ENCODE measurements around the gene B3GNT7. TPM values are rescaled to one million over a fixed set of nuclear protein-coding genes. Genes with fewer than 3 reads are reported as not detected.

B3GNT7 gene
- total RNA-seq, 1 experiment from 2014 or later, result 6.1 TPM

DNA sequence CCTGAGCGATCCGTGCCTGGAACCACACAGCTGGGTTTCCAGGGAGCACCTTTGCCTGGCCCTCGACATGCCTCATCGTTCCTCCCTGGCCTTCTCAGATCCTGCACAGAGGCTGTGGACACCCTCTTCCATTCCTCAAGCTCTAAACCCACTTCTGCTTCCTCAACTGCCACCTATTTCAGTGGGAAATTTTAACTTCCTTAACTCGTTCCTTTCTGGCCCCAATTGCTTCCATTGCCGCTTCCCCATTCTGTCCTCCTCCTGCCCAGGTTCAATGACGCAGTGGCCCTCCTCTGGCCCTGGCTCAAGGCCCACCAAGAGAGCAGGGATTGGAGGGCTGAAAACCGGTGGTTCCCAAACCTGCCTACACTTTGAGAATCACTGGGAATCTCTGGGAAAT lies 4.8 kb upstream of the B3GNT7 start:
- H3K9ac ChIP-seq (ENCODE audit: low read length), result no peak overlapping the region
- no peak overlapping the region for H3K4me2 ChIP-seq (ENCODE audit: low read length)
- DNase-seq (ENCODE audit: low read depth, low spot score) (no peak), ATAC-seq (no peak)
- no peaks in the 10 kb centered on the region for H3K27me3 ChIP-seq (ENCODE audit: insufficient read depth, low read length)
- ChIA-PET CTCF (no interaction called here), POLR2A (no interaction called here), RAD21 (ENCODE audit: low non-redundant PET in 1 of 2, low total read pairs in 2 of 2, uncharacterized antibody in 2 of 2, unreplicated experiment in 2 of 2) (no interaction called here)
- no TSS peak for BruUV-seq (replicated peaks)
- no peak for TF ChIP-seq EZH2phosphoT487 (IDR thresholded peaks at IDR 0.05; ENCODE audit: borderline replicate concordance)
- TF ChIP-seq, protein P1, sequence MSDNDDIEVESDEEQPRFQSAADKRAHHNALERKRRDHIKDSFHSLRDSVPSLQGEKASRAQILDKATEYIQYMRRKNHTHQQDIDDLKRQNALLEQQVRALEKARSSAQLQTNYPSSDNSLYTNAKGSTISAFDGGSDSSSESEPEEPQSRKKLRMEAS (IDR thresholded peaks at IDR 0.05), result no peak
- no peak for TF ChIP-seq SRF (IDR thresholded peaks at IDR 0.05; ENCODE audit: low read depth)
- no peak for TF ChIP-seq SP1 (IDR thresholded peaks at IDR 0.05; ENCODE audit: low read depth)
- TF ChIP-seq, protein P2, sequence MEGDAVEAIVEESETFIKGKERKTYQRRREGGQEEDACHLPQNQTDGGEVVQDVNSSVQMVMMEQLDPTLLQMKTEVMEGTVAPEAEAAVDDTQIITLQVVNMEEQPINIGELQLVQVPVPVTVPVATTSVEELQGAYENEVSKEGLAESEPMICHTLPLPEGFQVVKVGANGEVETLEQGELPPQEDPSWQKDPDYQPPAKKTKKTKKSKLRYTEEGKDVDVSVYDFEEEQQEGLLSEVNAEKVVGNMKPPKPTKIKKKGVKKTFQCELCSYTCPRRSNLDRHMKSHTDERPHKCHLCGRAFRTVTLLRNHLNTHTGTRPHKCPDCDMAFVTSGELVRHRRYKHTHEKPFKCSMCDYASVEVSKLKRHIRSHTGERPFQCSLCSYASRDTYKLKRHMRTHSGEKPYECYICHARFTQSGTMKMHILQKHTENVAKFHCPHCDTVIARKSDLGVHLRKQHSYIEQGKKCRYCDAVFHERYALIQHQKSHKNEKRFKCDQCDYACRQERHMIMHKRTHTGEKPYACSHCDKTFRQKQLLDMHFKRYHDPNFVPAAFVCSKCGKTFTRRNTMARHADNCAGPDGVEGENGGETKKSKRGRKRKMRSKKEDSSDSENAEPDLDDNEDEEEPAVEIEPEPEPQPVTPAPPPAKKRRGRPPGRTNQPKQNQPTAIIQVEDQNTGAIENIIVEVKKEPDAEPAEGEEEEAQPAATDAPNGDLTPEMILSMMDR (IDR thresholded peaks at IDR 0.05 in 2 of 3, conservative IDR thresholded peaks at IDR 0.05 in 1 of 3; ENCODE audit: borderline replicate concordance in 1 of 3, insufficient read depth in 1 of 3, low read depth in 2 of 3, low read length in 2 of 3), result no peak
- TF ChIP-seq FOSL1 (IDR thresholded peaks at IDR 0.05; ENCODE audit: low read depth), result no peak
- no peak for TF ChIP-seq POLR2A (IDR thresholded peaks at IDR 0.05; ENCODE audit: borderline replicate concordance, extremely low read depth, insufficient read depth, insufficient read length)
- no peak overlapping the region for H3K27ac ChIP-seq (ENCODE audit: low read depth, low read length)
- H2AFZ ChIP-seq (ENCODE audit: low read depth, low read length, poor library complexity, severe bottlenecking), result no peak overlapping the region
- no peaks in the 10 kb centered on the region for H3K36me3 ChIP-seq (ENCODE audit: control insufficient read depth in 1 of 2, insufficient read depth in 2 of 2, low read length in 2 of 2)
- H3K79me2 ChIP-seq (ENCODE audit: insufficient read depth, low read length), result no peaks in the 10 kb centered on the region
- intact Hi-C loops (cut with micrococcal nuclease), result no loop called here
- H4K20me1 ChIP-seq (ENCODE audit: insufficient read depth), result no peaks in the 10 kb centered on the region
- H3K9me2 ChIP-seq (ENCODE audit: insufficient read depth), result no peaks in the 10 kb centered on the region
- peaks cover 3 to 16% of the 10 kb centered on the region in 2 experiments; a peak in 3 of 4 replicates for H3K4me1 ChIP-seq (ENCODE audit: control insufficient read depth in 1 of 2, insufficient read depth in 2 of 2, low read length in 2 of 2)
- H3K4me3 ChIP-seq (replicated peaks in 1 of 2; ENCODE audit: low read depth in 1 of 2, low read length in 2 of 2), result no peak overlapping the region
- no peaks in the 10 kb centered on the region for H3K9me3 ChIP-seq (ENCODE audit: control insufficient read depth in 1 of 2, insufficient read depth in 1 of 2, low read depth in 1 of 2, low read length in 2 of 2)

DNA sequence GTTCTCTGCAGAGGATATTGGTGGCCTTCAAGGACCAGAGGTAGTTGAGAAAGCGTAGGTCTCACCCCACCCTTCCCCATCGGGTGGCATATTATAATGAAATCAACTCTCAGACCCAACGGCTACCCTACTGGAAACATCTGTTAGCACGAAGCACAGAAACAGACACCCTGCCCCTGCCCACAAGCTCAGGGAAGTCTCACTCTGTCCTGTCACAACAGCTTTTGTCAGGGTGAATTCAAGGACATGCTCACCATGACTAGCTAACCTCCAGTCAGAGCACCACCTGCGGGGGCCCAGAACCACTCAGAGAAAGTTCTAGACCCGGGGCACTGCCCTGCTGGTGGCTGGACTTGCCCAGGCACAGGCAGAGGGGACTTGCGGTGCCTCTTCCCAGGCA lies 3.5 kb upstream of the B3GNT7 start:
- H3K4me3 ChIP-seq (replicated peaks in 1 of 2; ENCODE audit: low read depth in 1 of 2, low read length in 2 of 2), result no peak overlapping the region
- CTCF ChIA-PET, result no interaction called here
- no peaks in the 10 kb centered on the region for H4K20me1 ChIP-seq (ENCODE audit: insufficient read depth)
- no peaks in the 10 kb centered on the region for H3K9me3 ChIP-seq (ENCODE audit: control insufficient read depth in 1 of 2, insufficient read depth in 1 of 2, low read depth in 1 of 2, low read length in 2 of 2)
- peaks cover 7 to 26% of the 10 kb centered on the region in 2 experiments for H3K4me1 ChIP-seq (ENCODE audit: control insufficient read depth in 1 of 2, insufficient read depth in 2 of 2, low read length in 2 of 2)
- DNase-seq (ENCODE audit: low read depth, low spot score) (no peak), ATAC-seq (no peak)
- intact Hi-C loops (cut with micrococcal nuclease), result no loop called here
- H3K27me3 ChIP-seq (ENCODE audit: insufficient read depth, low read length), result no peaks in the 10 kb centered on the region
- H3K27ac ChIP-seq (ENCODE audit: low read depth, low read length), result no peak overlapping the region
- POLR2A ChIA-PET, result no interaction called here
- H3K9me2 ChIP-seq (ENCODE audit: insufficient read depth), result no peaks in the 10 kb centered on the region
- H3K9ac ChIP-seq (ENCODE audit: low read length), result no peak overlapping the region
- no peaks in the 10 kb centered on the region for H3K36me3 ChIP-seq (ENCODE audit: control insufficient read depth in 1 of 2, insufficient read depth in 2 of 2, low read length in 2 of 2)
- RAD21 ChIA-PET (ENCODE audit: low non-redundant PET in 1 of 2, low total read pairs in 2 of 2, uncharacterized antibody in 2 of 2, unreplicated experiment in 2 of 2), result no interaction called here
- no peaks in the 10 kb centered on the region for H3K79me2 ChIP-seq (ENCODE audit: insufficient read depth, low read length)
- BruUV-seq (replicated peaks), result no TSS peak
- H2AFZ ChIP-seq (ENCODE audit: low read depth, low read length, poor library complexity, severe bottlenecking), result no peak overlapping the region
- H3K4me2 ChIP-seq (ENCODE audit: low read length), result no peak overlapping the region
- TF ChIP-seq, protein P3, sequence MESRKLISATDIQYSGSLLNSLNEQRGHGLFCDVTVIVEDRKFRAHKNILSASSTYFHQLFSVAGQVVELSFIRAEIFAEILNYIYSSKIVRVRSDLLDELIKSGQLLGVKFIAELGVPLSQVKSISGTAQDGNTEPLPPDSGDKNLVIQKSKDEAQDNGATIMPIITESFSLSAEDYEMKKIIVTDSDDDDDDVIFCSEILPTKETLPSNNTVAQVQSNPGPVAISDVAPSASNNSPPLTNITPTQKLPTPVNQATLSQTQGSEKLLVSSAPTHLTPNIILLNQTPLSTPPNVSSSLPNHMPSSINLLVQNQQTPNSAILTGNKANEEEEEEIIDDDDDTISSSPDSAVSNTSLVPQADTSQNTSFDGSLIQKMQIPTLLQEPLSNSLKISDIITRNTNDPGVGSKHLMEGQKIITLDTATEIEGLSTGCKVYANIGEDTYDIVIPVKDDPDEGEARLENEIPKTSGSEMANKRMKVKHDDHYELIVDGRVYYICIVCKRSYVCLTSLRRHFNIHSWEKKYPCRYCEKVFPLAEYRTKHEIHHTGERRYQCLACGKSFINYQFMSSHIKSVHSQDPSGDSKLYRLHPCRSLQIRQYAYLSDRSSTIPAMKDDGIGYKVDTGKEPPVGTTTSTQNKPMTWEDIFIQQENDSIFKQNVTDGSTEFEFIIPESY (IDR thresholded peaks at IDR 0.05; ENCODE audit: extremely low read depth, insufficient replicate concordance, low read length), result no peak
- TF ChIP-seq ZNF274 (IDR thresholded peaks at IDR 0.05; ENCODE audit: low read depth, low read length) (no peak), CEBPB (IDR thresholded peaks at IDR 0.05; ENCODE audit: low read depth) (no peak), CBX3 (IDR thresholded peaks at IDR 0.05; ENCODE audit: low read depth) (no peak), EZH2phosphoT487 (IDR thresholded peaks at IDR 0.05; ENCODE audit: borderline replicate concordance) (no peak), RAD21 (IDR thresholded peaks at IDR 0.05; ENCODE audit: low read depth) (no peak), ELF1 (IDR thresholded peaks at IDR 0.05; ENCODE audit: borderline replicate concordance, low read depth) (no peak), EGR1 (IDR thresholded peaks at IDR 0.05; ENCODE audit: low read depth) (no peak), JUND (IDR thresholded peaks at IDR 0.05) (no peak), EZH2 (IDR thresholded peaks at IDR 0.05) (no peak), SP1 (IDR thresholded peaks at IDR 0.05; ENCODE audit: low read depth) (no peak)
- TF ChIP-seq, protein P1 (IDR thresholded peaks at IDR 0.05), result no peak
